DOHH2 (cell line): ENCODE measurements around the gene NCR2.

Experiments used
- H3F3A ChIP-seq: fragments of 200-600 bp; sonication (generic), shearing (Covaris generic); 2 replicates; pipeline ENCODE4 v1.6.0; 2016; ENCODE audit warnings: antibody characterized with exemption, mild to moderate bottlenecking; ENCODE audit not compliant: control insufficient read depth, insufficient read depth
- H3K27ac ChIP-seq: fragments of 200-600 bp; sonication (generic); 2 replicates; pipeline ENCODE4 v1.5.1; 2014; ENCODE audit warnings: low read depth, mild to moderate bottlenecking, low read length, moderate library complexity
- H3K27me3 ChIP-seq: fragments of 200-600 bp; sonication (generic); 2 replicates; pipeline ENCODE4 v1.6.1; 2014; ENCODE audit warnings: mild to moderate bottlenecking, low read length, mixed read lengths; ENCODE audit not compliant: control insufficient read depth
- H3K36me3 ChIP-seq: fragments of 200-600 bp; sonication (generic); 2 replicates; pipeline ENCODE4 v1.6.1; 2014; ENCODE audit warnings: mild to moderate bottlenecking, low read length, moderate library complexity, mixed read lengths; ENCODE audit not compliant: control insufficient read depth
- H3K4me1 ChIP-seq: fragments of 200-600 bp; sonication (generic); 2 replicates; pipeline ENCODE4 v1.6.1; 2014; ENCODE audit warnings: mild to moderate bottlenecking, low read length, mixed read lengths; ENCODE audit not compliant: control insufficient read depth
- H3K4me2 ChIP-seq: fragments of 200-600 bp; sonication (generic); 2 replicates; pipeline ENCODE4 v1.6.0; 2014; ENCODE audit warnings: mild to moderate bottlenecking, low read length, moderate library complexity
- H3K4me3 ChIP-seq: fragments of 200-600 bp; sonication (generic); 2 replicates; pipeline ENCODE4 v1.5.1; 2014; ENCODE audit warnings: mild to moderate bottlenecking, low read length, mixed read lengths
- H3K79me2 ChIP-seq: fragments of 200-600 bp; sonication (generic); 2 replicates; pipeline ENCODE4 v1.6.1; 2014; ENCODE audit warnings: mild to moderate bottlenecking, low read length, mixed read lengths; ENCODE audit not compliant: control insufficient read depth
- H3K9me2 ChIP-seq: fragments of 200-600 bp; sonication (generic); replicated peaks from 2 replicates; pipeline ENCODE4 v1.6.1; 2014; ENCODE audit warnings: mild to moderate bottlenecking, low read length, mixed read lengths; ENCODE audit not compliant: control insufficient read depth
- H3K9me3 ChIP-seq: fragments of 200-600 bp; sonication (generic); 2 replicates; pipeline ENCODE4 v1.6.1; 2014; ENCODE audit warnings: antibody characterized with exemption, low read length, mixed read lengths; ENCODE audit not compliant: control insufficient read depth, insufficient read depth
- H4K20me1 ChIP-seq: fragments of 200-600 bp; sonication (generic); 2 replicates; pipeline ENCODE4 v1.6.0; 2014; ENCODE audit warnings: low read depth, mild to moderate bottlenecking, antibody characterized with exemption, low read length, moderate library complexity; ENCODE audit not compliant: control insufficient read depth, insufficient read depth
- EZH2phosphoT487 ChIP-seq: fragments of 200-600 bp; sonication (generic); IDR thresholded peaks from 2 replicates; pipeline ENCODE4 v1.6.1; 2017; ENCODE audit warnings: borderline replicate concordance, mild to moderate bottlenecking, antibody characterized with exemption, low read length, moderate library complexity, mixed read lengths
- TF ChIP-seq, protein P1 (sequence below): fragments of 200-600 bp; sonication (generic); IDR thresholded peaks from one replicate; pipeline ENCODE4 v1.5.1; 2014; ENCODE audit warnings: antibody characterized with exemption, mild to moderate bottlenecking, low read depth, low read length; ENCODE audit not compliant: poor library complexity, severe bottlenecking

NCR2 gene

GRCh38 chr6:41352396-41352795 lies 17.0 kb downstream of the NCR2 start:
- H3F3A ChIP-seq = no peaks in the 10 kb centered on the region
- no peak overlapping the region for H3K4me2 ChIP-seq
- no peaks in the 10 kb centered on the region for H3K4me1 ChIP-seq
- no peak overlapping the region for H3K27ac ChIP-seq
- H3K36me3 ChIP-seq = no peaks in the 10 kb centered on the region
- H3K4me3 ChIP-seq = no peak overlapping the region
- H3K9me2 ChIP-seq = no peaks in the 10 kb centered on the region
- peaks cover 28% of the 10 kb centered on the region for H3K27me3 ChIP-seq
- no peaks in the 10 kb centered on the region for H4K20me1 ChIP-seq
- TF ChIP-seq, protein P1, sequence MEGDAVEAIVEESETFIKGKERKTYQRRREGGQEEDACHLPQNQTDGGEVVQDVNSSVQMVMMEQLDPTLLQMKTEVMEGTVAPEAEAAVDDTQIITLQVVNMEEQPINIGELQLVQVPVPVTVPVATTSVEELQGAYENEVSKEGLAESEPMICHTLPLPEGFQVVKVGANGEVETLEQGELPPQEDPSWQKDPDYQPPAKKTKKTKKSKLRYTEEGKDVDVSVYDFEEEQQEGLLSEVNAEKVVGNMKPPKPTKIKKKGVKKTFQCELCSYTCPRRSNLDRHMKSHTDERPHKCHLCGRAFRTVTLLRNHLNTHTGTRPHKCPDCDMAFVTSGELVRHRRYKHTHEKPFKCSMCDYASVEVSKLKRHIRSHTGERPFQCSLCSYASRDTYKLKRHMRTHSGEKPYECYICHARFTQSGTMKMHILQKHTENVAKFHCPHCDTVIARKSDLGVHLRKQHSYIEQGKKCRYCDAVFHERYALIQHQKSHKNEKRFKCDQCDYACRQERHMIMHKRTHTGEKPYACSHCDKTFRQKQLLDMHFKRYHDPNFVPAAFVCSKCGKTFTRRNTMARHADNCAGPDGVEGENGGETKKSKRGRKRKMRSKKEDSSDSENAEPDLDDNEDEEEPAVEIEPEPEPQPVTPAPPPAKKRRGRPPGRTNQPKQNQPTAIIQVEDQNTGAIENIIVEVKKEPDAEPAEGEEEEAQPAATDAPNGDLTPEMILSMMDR = no peak
- no peak for TF ChIP-seq EZH2phosphoT487
- 0 out of 2 replicates have a peak, but pooled peaks cover 3% of the 10 kb centered on the region for H3K9me3 ChIP-seq
- no peaks in the 10 kb centered on the region for H3K79me2 ChIP-seq

DNA sequence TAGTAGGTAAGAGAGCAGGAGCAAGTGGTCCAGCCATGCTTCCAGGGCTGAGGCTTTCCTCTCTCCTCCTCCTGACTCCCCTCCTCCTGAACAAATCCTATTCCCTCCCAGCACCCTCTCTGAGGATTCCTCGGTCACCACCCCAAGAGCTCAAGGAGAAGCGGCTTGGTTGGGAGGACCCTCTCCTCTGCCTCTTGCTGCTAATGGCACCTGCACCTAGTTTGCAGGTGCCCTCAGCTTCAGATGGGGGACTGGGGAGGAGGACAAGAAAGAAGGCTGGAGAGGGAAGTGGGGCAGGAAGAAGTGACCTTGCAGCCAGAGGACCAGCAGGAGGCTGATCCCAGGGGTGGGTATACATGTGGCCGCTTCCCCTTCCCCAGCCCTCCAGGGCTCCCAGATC lies 17.5 kb downstream of the NCR2 start:
- H3K9me2 ChIP-seq = no peaks in the 10 kb centered on the region
- peaks cover 28% of the 10 kb centered on the region for H3K27me3 ChIP-seq
- H3K4me1 ChIP-seq = no peaks in the 10 kb centered on the region
- H3K36me3 ChIP-seq = no peaks in the 10 kb centered on the region
- H3K4me3 ChIP-seq = no peak overlapping the region
- TF ChIP-seq, protein P1 = no peak
- TF ChIP-seq EZH2phosphoT487 = no peak
- no peaks in the 10 kb centered on the region for H4K20me1 ChIP-seq
- 0 out of 2 replicates have a peak, but pooled peaks cover 3% of the 10 kb centered on the region for H3K9me3 ChIP-seq
- H3K4me2 ChIP-seq = no peak overlapping the region
- no peaks in the 10 kb centered on the region for H3K79me2 ChIP-seq
- no peaks in the 10 kb centered on the region for H3F3A ChIP-seq
- no peak overlapping the region for H3K27ac ChIP-seq

- Histone ChIP-seq H3K9me2 (no peaks in the 10 kb centered on the region), H3K4me2 (no peak overlapping the region), H3K27me3 (peaks cover 28% of the 10 kb centered on the region), H3K4me3 (no peak overlapping the region), H3K79me2 (no peaks in the 10 kb centered on the region), H3K27ac (no peak overlapping the region), H3K9me3 (0 out of 2 replicates have a peak, but pooled peaks cover 3% of the 10 kb centered on the region), H3K36me3 (no peaks in the 10 kb centered on the region), H4K20me1 (no peaks in the 10 kb centered on the region), H3K4me1 (no peaks in the 10 kb centered on the region), H3F3A (no peaks in the 10 kb centered on the region)
- TF ChIP-seq, protein P1 = no peak
- TF ChIP-seq EZH2phosphoT487 = no peak
Measured at GRCh38 chr6:41353333-41353732, 17.9 kb downstream of the NCR2 start.
